ENCODE results near the gene TFB1M.
A peak's percentile ranks its signal among the peaks of the same experiment; 100 is the strongest.

GRCh38 chr6:155248008-155249001 is 66.0 kb downstream of the TFB1M start:
- TF ChIP-seq, protein P1, sequence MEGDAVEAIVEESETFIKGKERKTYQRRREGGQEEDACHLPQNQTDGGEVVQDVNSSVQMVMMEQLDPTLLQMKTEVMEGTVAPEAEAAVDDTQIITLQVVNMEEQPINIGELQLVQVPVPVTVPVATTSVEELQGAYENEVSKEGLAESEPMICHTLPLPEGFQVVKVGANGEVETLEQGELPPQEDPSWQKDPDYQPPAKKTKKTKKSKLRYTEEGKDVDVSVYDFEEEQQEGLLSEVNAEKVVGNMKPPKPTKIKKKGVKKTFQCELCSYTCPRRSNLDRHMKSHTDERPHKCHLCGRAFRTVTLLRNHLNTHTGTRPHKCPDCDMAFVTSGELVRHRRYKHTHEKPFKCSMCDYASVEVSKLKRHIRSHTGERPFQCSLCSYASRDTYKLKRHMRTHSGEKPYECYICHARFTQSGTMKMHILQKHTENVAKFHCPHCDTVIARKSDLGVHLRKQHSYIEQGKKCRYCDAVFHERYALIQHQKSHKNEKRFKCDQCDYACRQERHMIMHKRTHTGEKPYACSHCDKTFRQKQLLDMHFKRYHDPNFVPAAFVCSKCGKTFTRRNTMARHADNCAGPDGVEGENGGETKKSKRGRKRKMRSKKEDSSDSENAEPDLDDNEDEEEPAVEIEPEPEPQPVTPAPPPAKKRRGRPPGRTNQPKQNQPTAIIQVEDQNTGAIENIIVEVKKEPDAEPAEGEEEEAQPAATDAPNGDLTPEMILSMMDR (IDR thresholded peaks at IDR 0.05; ENCODE audit: low read length) = peak; percentile 84
- TF ChIP-seq EZH2 (IDR thresholded peaks at IDR 0.05; ENCODE audit: borderline replicate concordance, low read length) = no peak

Data from OCI-LY1 (cell line).